HEK293 (cell line): ENCODE data around the gene FBXL4.
A peak's percentile ranks its signal among the peaks of the same experiment; 100 is the strongest.

ENCODE experiments used
- CTCF ChIA-PET: fragments of 350-600 bp; formaldehyde crosslinking; extraction: SDS; loops from one replicate; lab custom pipeline; 2021; ENCODE audit warnings: antibody characterized with exemption; lab: Yijun Ruan, JAX
- POLR2A ChIA-PET: fragments of 300-600 bp; formaldehyde crosslinking; extraction: SDS; loops from one replicate; lab custom pipeline; 2020; ENCODE audit warnings: antibody characterized with exemption, inconsistent platforms; lab: Yijun Ruan, JAX
- H3K27ac ChIP-seq: fragments of 200-500 bp; sonication (Bioruptor generic); 2 replicates; pipeline ENCODE4 v1.5.1; 2014; ENCODE audit warnings: low read depth, low read length, control low read depth, inconsistent platforms; ENCODE audit errors: extremely low read depth
- H3K36me3 ChIP-seq, 2 experiments: fragments of 200-500 bp in 1 of 2; sonication (Bioruptor generic) in 1 of 2; 1 replicate in 1 of 2; 2 replicates in 1 of 2; pipeline ENCODE4 v1.5.1; 2014 to 2017; ENCODE audit warnings: inconsistent platforms in 2 of 2, low read length in 2 of 2; ENCODE audit not compliant: control insufficient read depth in 2 of 2, insufficient read depth in 1 of 2
- H3K4me1 ChIP-seq: fragments of 200-500 bp; sonication (Bioruptor generic); 2 replicates; pipeline ENCODE4 v1.5.1; 2014; ENCODE audit warnings: mild to moderate bottlenecking, low read length, inconsistent platforms; ENCODE audit not compliant: control insufficient read depth, insufficient read depth
- H3K4me3 ChIP-seq: 2 replicates; pipeline ENCODE4 v1.5.1; 2011; ENCODE audit warnings: low read depth, mild to moderate bottlenecking, control low read depth, low read length, moderate library complexity
- H3K9me3 ChIP-seq: fragments of 200-500 bp; sonication (Bioruptor generic); 2 replicates; pipeline ENCODE4 v1.5.1; 2014; ENCODE audit warnings: low read depth, low read length, inconsistent platforms; ENCODE audit not compliant: control insufficient read depth, insufficient read depth
- AEBP2 ChIP-seq: fragments of 450-650 bp; formaldehyde crosslinking; IDR thresholded peaks from 2 replicates; pipeline ENCODE4 v1.5.1; 2016; ENCODE audit warnings: missing biosample characterization, missing genetic modification characterization, borderline replicate concordance
- EGR2 ChIP-seq: fragments of 450-650 bp; formaldehyde crosslinking; IDR thresholded peaks from 2 replicates; pipeline ENCODE4 v1.5.1; 2016; ENCODE audit warnings: low read depth, missing biosample characterization, missing genetic modification characterization
- GLIS2 ChIP-seq: fragments of 450-650 bp; formaldehyde crosslinking; IDR thresholded peaks from 2 replicates; pipeline ENCODE4 v1.5.1; 2016; ENCODE audit warnings: missing biosample characterization, missing genetic modification characterization
- OSR2 ChIP-seq: fragments of 450-650 bp; formaldehyde crosslinking; IDR thresholded peaks from 2 replicates; pipeline ENCODE4 v1.5.1; 2016; ENCODE audit warnings: missing biosample characterization, missing genetic modification characterization
- PBX3 ChIP-seq: sonication (generic); formaldehyde crosslinking; IDR thresholded peaks from 2 replicates; pipeline ENCODE4 v1.8.1; 2022; ENCODE audit warnings: mild to moderate bottlenecking, moderate library complexity, missing genetic modification reagents
- SP2 ChIP-seq: fragments of 450-650 bp; formaldehyde crosslinking; IDR thresholded peaks from 2 replicates; pipeline ENCODE4 v1.5.1; 2016; ENCODE audit warnings: missing biosample characterization, missing genetic modification characterization
- YY2 ChIP-seq: fragments of 450-650 bp; formaldehyde crosslinking; IDR thresholded peaks from 2 replicates; pipeline ENCODE4 v1.5.1; 2016; ENCODE audit warnings: missing biosample characterization, missing genetic modification characterization
- ZBTB20 ChIP-seq: fragments of 450-650 bp; formaldehyde crosslinking; IDR thresholded peaks from 2 replicates; pipeline ENCODE4 v1.5.1; 2016; ENCODE audit warnings: missing biosample characterization, missing genetic modification characterization
- ZFHX2 ChIP-seq: fragments of 450-650 bp; formaldehyde crosslinking; conservative IDR thresholded peaks from 2 replicates; pipeline ENCODE4 v1.5.1; 2016; ENCODE audit warnings: missing biosample characterization, missing genetic modification characterization
- ZFP41 ChIP-seq: fragments of 450-650 bp; formaldehyde crosslinking; IDR thresholded peaks from 2 replicates; pipeline ENCODE4 v1.5.1; 2016; ENCODE audit warnings: missing biosample characterization, missing genetic modification characterization, borderline replicate concordance
- ZNF10 ChIP-seq: fragments of 450-650 bp; formaldehyde crosslinking; IDR thresholded peaks from 2 replicates; pipeline ENCODE4 v1.5.1; 2017; ENCODE audit warnings: missing biosample characterization, missing genetic modification characterization
- ZNF148 ChIP-seq: fragments of 450-650 bp; formaldehyde crosslinking; IDR thresholded peaks from 2 replicates; pipeline ENCODE4 v1.5.0; 2017; ENCODE audit warnings: missing biosample characterization, missing genetic modification characterization, borderline replicate concordance
- ZNF155 ChIP-seq: fragments of 450-650 bp; formaldehyde crosslinking; IDR thresholded peaks from 2 replicates; pipeline ENCODE4 v1.5.1; 2016; ENCODE audit warnings: missing biosample characterization, missing genetic modification characterization
- ZNF157 ChIP-seq: fragments of 450-650 bp; formaldehyde crosslinking; IDR thresholded peaks from 2 replicates; pipeline ENCODE4 v1.5.1; 2016; ENCODE audit warnings: missing biosample characterization, missing genetic modification characterization
- ZNF169 ChIP-seq: fragments of 450-650 bp; formaldehyde crosslinking; IDR thresholded peaks from 2 replicates; pipeline ENCODE4 v1.5.1; 2016; ENCODE audit warnings: missing biosample characterization, missing genetic modification characterization
- ZNF184 ChIP-seq: fragments of 450-650 bp; IDR thresholded peaks from 2 replicates; pipeline ENCODE4 v1.5.1; 2018; ENCODE audit warnings: missing biosample characterization, mild to moderate bottlenecking, missing genetic modification characterization
- ZNF211 ChIP-seq: fragments of 450-650 bp; formaldehyde crosslinking; IDR thresholded peaks from 2 replicates; pipeline ENCODE4 v1.5.1; 2016; ENCODE audit warnings: low read depth, missing biosample characterization, missing genetic modification characterization
- ZNF341 ChIP-seq: fragments of 450-650 bp; formaldehyde crosslinking; IDR thresholded peaks from 2 replicates; pipeline ENCODE4; 2016; ENCODE audit warnings: low read depth, missing biosample characterization, missing genetic modification characterization
- ZNF449 ChIP-seq: fragments of 450-650 bp; formaldehyde crosslinking; IDR thresholded peaks from 2 replicates; pipeline ENCODE4 v1.5.1; 2017; ENCODE audit warnings: missing biosample characterization, mild to moderate bottlenecking, missing genetic modification characterization, moderate library complexity
- ZNF48 ChIP-seq: fragments of 450-650 bp; formaldehyde crosslinking; IDR thresholded peaks from 2 replicates; pipeline ENCODE4 v1.5.1; 2016; ENCODE audit warnings: missing biosample characterization, missing genetic modification characterization
- ZNF501 ChIP-seq: fragments of 450-650 bp; formaldehyde crosslinking; IDR thresholded peaks from 2 replicates; pipeline ENCODE4 v1.5.1; 2016; ENCODE audit warnings: missing biosample characterization, missing genetic modification characterization
- ZNF521 ChIP-seq: fragments of 450-650 bp; formaldehyde crosslinking; IDR thresholded peaks from 2 replicates; pipeline ENCODE4 v1.5.1; 2017; ENCODE audit warnings: missing biosample characterization, mild to moderate bottlenecking, missing genetic modification characterization
- ZNF596 ChIP-seq: fragments of 450-650 bp; IDR thresholded peaks from 2 replicates; pipeline ENCODE4 v1.5.0; 2018; ENCODE audit warnings: missing biosample characterization, mild to moderate bottlenecking, missing genetic modification characterization, moderate library complexity
- TF ChIP-seq, protein P1 (sequence below): fragments of 450-650 bp; IDR thresholded peaks from 2 replicates; pipeline ENCODE4 v1.5.1; 2018; ENCODE audit warnings: missing biosample characterization, mild to moderate bottlenecking, missing genetic modification characterization

FBXL4 gene

GRCh38 chr6:98835149-98836024, 112.4 kb downstream of the FBXL4 start:
- peak overlapping the region; percentile 94 for H3K4me3 ChIP-seq
- POLR2A ChIA-PET: interaction anchor here (0.6 to 1.7 kb wide), 6 partner anchors 10 to 253 kb away, joined by 3 to 8 read pairs (median 4); partner anchors contain the start of gene FBXL4
- peaks cover 0 to 4% of the 10 kb centered on the region in 2 experiments; a peak in 1 of 3 replicates for H3K36me3 ChIP-seq
- CTCF ChIA-PET: interaction anchor here (0.6 to 1.6 kb wide), 3 partner anchors 12 to 296 kb away, joined by 3 read pairs; no protein-coding TSS in a partner anchor
- H3K4me1 ChIP-seq: no peaks in the 10 kb centered on the region
- H3K9me3 ChIP-seq: no peaks in the 10 kb centered on the region
- H3K27ac ChIP-seq: peak overlapping the region; percentile 92; the same call in 1 of the 2 replicates
- TF ChIP-seq YY2 (tag by site-specific recombination): 0 out of 2 replicates have a peak, but pooled peaks have one; percentile 28
- TF ChIP-seq ZNF184 (tag by site-specific recombination): no peak
- TF ChIP-seq AEBP2 (tag by site-specific recombination): no peak
- 0 out of 2 replicates have a peak, but pooled peaks have one; percentile 60 for TF ChIP-seq ZBTB20 (tag by site-specific recombination)
- TF ChIP-seq PBX3: 0 out of 2 replicates have a peak, but pooled peaks have one; percentile 55
- TF ChIP-seq ZNF341 (tag by site-specific recombination): peak; percentile 94
- peak; percentile 80 for TF ChIP-seq GLIS2 (tag by site-specific recombination)
- TF ChIP-seq OSR2: peak; percentile 70
- no peak for TF ChIP-seq ZNF48
- TF ChIP-seq EGR2 (tag by site-specific recombination): peak; percentile 47; the same call in 1 of the 2 replicates
- 0 out of 2 replicates have a peak, but pooled peaks have one; percentile 11 for TF ChIP-seq ZNF596 (tag by site-specific recombination)
- no peak for TF ChIP-seq ZNF211 (tag by site-specific recombination)
- TF ChIP-seq ZNF157 (tag by site-specific recombination): no peak
- peak; percentile 13; the same call in 1 of the 2 replicates for TF ChIP-seq ZNF501 (tag by site-specific recombination)
- no peak for TF ChIP-seq ZNF10
- no peak for TF ChIP-seq ZNF148 (tag by site-specific recombination)
- TF ChIP-seq ZNF155 (tag by site-specific recombination): no peak
- TF ChIP-seq ZNF449 (tag by site-specific recombination): peak; percentile 81
- TF ChIP-seq SP2 (tag by site-specific recombination): peak; percentile 20; the same call in 1 of the 2 replicates
- no peak for TF ChIP-seq ZFP41
- TF ChIP-seq ZNF169 (tag by site-specific recombination): no peak
- TF ChIP-seq, protein P1, sequence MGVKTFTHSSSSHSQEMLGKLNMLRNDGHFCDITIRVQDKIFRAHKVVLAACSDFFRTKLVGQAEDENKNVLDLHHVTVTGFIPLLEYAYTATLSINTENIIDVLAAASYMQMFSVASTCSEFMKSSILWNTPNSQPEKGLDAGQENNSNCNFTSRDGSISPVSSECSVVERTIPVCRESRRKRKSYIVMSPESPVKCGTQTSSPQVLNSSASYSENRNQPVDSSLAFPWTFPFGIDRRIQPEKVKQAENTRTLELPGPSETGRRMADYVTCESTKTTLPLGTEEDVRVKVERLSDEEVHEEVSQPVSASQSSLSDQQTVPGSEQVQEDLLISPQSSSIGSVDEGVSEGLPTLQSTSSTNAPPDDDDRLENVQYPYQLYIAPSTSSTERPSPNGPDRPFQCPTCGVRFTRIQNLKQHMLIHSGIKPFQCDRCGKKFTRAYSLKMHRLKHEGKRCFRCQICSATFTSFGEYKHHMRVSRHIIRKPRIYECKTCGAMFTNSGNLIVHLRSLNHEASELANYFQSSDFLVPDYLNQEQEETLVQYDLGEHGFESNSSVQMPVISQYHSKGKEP: peak; percentile 93
- TF ChIP-seq ZFHX2 (tag by site-specific recombination): peak; percentile 88
- TF ChIP-seq ZNF521: no peak
